NCI-H748 (cell line): ENCODE data around the gene OPCML.

Source experiments
- DNase-seq: peaks from one replicate; lab custom pipeline; 2025; ENCODE audit not compliant: unreplicated experiment; lab: John Stamatoyannopoulos, UW

The OPCML gene

DNA sequence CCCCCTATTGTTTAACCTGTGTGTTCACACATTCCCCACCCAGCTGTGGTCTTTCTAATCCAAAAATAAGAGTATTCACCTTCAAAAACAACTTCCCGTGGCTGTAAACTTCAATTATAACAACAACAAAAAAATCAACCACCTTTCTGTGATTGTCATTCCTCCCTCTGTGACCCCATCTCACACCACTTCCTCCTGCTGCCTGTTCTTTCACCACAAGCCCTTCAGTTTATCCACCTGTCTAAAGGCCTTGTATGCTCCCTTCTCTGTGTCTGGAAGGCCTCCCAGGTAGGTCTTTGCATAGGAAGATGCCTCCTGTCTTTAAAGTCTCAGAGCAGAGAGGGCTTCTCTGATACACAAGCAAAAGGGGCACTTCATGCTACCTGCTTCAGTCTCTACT, 707.7 kb downstream of the OPCML start:
- DNase-seq: no peak

DNA sequence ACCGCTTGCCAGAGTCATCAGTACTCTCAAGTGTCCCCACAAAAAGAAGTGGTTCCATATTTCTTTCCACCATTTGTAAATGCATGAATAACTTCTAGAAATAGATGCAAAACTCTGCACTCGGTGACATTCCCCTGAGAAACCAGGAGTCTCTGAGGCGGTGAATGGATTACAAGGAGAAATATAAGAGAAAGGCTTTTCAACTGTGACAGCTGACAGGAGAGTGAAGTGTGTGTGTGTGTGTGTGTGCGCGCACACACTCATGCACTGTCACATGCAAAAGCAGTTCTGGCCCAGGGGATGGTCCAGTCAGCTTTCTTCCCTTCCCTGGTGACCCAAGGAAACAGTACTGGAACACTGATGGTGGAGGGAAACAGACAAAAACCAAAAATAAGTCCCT, 710.0 kb downstream of the OPCML start:
- no peak for DNase-seq

DNA sequence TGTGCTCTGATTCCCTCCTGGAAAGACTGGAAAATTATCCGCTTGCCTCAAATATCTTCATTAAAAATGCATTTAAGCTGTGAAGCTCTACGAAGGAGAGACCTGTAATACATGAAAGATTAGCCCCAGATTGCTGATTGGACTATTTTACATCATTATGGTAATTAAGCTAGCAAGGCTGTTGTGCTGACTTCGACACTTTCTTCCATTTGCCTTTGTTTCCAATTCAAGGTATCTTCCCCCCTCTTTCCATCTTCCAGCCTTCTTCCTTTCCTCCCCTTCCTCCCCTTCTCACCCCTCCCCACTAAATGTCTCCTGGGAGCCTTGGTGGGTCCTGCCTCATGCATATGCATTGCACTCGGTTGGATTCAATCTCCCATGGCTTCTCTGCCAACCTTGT, 710.8 kb downstream of the OPCML start:
- no peak for DNase-seq

DNA sequence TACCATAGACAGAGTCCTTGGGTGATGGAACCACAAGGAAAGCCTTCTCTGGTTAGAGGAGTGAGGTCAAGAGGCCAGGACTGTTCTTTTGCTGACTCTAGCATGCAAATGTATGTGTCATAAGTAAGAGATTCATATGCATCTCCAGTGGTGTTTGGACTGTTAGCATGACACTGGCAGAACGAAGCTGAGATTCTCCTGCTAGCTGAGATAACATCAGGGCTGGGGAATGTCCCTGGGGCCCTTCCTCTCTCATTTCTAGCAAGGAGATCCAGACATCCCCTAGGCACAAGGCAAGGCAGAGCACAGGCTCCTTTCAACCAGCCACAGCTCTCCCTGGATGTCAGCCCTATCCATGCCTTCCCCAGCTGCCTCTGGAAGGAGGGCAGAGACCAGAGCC, 711.3 kb downstream of the OPCML start:
- DNase-seq: no peak

DNA sequence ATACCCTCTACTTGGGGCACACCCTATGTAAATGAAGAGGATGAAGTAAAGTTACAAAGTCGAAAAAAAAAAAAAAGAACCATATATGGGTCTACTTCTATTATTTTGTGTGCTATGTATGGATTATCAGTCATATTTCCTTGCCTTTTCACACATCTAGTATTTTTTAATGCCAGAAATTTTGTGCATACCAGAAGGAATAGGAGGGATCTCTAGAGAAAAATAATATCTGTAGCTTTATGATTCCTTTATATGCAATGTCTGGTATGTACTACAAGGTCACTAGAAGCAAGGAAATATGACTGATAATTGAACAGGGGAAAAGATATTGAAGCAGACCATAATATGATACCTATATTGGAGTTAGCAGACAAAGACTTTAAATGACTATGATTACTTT, 713.4 kb downstream of the OPCML start:
- DNase-seq: no peak

DNA sequence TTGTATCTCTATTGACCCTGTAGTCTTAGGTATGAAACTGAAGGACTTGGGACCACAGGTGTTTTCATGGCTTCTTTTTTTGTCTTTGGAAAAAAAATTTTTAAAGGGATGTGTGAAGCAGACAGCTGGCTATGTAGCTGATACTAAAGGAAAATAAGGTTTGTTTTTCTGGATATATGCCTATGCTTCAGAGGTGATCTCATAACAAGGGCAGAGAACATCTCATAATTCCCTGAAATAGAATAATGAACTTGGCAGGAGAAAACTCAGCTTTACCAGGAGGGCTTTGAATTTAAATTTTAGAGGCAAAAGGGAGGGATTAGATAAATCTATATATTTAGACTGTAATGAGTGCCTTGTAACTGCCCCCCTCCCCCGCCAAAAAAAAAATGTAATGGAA, 714.9 kb downstream of the OPCML start:
- DNase-seq: no peak

DNA sequence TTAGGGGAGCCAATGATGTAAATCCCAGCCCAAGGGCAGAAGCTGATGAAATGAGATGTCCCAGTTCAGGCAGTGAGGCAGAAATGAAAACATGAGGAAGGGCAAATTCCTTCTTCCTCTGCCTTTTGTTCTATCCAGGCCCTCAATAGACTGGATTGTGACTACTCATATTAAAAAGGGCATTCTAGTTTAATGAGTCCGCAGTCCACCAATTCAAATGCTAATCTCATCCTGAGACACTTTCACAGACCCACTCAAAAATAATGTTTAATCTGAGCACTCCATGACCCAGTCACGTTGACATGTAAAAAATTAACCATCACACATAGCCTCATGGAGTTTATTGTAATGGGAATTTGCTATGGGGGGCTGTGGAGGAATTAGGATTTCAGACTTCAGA, 717.9 kb downstream of the OPCML start:
- DNase-seq: no peak

DNA sequence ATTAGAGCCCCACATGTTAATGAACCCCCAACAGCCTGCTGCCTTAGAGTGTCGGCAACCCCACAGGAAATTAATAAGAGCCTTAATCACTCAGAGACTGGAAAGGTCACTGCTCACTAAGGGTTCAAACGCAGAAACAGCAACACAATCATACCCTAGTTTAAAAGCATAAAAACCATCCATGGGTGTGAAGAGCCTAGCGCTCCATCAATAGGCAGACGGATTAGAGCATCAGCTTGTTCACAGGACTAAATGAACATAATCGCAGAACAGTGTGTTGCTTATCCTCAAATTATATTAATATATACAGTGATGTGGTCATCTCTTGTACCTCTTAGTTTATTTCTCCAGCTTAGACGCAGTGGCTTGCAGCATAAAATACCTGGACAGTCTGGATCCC, 720.7 kb downstream of the OPCML start:
- DNase-seq: no peak

DNA sequence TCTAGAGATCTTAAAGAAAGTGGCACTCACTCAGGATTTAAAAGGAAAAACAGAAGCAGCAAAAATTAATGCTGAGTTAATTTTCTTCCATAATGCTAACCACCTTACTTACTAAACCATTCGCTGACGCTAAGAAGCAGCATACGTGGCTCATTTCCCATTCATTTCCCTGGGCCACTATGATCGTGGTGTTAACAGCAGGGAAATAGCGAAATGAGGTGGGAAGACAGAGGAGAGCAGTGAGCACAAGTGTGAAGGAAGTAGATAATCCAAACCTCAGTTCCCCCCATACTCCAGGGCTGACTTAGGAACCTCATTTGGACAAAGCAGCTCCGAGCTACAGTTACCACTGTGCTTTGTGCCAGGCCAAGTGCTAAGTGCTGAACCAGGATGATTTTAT, 723.2 kb downstream of the OPCML start:
- DNase-seq: no peak

DNA sequence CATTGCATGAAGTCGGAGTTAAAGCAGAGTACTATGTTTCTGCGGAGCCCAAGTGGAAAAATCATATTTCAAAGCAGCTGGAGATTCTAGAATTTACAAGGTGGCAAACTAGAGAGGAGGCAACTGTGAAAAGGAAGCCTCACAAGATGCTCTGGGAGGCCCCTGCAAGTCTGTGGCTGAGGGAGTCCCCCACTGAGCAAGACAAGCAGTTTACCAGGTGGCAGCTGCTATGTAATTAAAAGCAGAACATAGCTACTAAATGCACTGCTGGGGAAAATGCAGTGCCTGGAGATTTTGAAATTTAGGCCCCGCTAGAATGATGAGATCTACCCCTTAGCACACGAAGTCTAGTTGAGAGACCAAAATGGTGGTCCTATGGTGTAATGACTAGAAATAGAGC, 728.0 kb downstream of the OPCML start:
- peak; percentile 24 for DNase-seq

DNA sequence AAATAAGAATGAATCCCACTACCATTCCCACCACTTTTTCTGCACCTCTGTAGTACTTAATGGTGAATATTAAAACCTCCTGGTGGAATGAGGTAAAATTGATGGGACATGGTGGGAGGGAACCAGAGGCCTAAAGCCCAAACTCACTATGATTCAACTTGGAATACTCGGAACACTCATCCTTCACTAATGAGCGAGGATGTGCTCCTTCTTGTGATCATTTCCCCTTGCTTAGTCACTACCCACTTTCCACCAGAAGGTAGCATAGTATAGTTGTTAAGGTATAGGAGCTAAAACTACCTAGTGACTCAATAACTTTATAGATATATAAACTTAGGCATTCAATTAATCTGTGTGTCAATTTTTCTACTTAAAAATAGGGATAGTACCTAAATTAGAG, 728.9 kb downstream of the OPCML start:
- no peak for DNase-seq

DNA sequence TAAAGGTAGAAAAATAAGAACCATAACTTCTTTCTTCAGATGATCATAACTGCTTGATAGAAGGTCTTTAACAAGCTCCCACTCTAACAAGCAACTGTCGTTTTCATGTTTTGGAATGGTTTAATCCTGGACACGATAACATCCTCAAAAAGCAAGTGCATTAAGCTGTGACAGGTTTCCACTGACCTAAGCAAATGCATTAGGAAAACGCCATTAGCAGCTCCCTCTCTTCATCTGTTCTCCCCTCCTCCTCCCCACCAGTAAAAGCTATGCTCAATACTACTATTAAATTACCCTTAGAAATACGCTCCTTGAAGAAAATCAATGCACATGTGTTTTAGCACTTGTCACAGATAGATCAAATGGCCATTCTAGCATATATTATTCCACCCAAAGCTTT, 729.4 kb downstream of the OPCML start:
- no peak for DNase-seq

DNA sequence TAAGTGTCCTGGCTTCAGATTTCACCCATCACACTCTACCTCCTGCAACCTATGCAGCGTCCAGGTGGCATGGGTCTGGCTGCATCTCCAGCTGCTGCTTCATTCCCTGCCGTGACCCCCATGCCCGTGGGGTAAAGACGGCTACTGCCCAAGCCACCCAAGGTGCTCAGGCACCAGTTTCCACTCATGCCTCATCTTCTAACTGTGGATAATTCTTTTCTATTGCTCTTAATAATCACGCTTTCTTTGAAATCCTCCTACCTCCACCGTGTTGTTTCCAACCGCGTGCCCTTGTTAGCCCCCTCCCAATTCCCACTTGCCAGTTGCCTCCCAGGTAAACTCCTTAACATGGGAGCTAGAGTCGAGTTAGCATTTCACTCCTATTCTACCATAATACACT, 738.5 kb downstream of the OPCML start:
- DNase-seq: no peak

DNA sequence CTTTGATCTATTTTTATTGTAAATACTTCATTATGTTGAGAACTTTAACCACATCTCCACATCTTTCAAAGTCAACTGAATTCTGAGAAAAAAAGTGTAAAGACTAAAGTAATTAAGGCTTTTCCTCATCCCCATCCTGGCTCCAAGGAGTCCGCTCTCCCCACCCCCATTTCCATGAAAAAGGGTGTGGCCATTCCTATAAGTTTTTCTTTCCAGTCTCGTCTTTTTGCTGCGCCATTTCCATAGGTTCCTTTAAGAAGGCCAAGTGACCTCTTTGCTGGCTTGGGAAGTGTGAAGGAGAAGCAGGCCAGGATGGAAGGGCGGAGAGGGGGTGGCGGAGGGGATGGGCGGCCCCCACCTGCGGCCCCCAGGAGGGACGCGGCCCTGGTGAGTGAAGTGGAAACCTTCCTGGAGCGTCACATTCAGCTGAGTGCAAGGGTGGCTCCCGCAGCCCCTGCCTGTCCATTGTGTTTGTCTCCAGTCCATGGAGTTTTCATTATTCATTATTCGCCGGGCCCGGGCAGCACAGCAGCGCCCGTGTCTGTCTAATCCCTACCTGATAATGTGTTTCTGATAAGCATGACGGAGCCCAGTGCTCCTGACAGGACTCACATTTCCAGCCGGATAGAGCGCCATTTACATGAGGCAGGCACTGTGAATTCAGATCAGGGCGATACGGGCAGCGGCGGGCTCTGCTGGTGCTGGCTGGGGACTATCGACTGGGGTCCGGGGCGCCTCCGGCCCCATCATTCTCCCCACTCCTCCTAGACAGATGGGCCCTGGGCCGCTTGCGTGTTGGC, 739.8 kb downstream of the OPCML start:
- DNase-seq: no peak

DNA sequence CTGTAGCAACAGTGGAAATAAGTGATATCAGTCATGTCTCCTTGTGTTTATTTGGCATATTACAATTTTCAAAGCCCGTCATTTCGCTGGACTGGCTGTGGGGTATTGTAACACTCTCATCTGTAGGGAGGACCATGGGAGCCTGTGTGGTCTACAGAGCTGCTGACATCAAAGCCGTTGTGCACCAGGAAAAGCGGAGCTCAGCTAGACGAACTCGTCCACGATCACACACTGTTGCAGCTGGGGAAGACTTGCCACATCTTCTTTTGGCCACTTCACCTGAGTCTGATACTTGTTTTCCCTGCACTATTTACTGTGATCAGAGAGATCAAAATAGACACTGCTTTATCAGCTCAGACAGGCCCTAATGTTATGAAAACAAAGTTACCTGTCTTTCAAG, 741.3 kb downstream of the OPCML start:
- DNase-seq: no peak

DNA sequence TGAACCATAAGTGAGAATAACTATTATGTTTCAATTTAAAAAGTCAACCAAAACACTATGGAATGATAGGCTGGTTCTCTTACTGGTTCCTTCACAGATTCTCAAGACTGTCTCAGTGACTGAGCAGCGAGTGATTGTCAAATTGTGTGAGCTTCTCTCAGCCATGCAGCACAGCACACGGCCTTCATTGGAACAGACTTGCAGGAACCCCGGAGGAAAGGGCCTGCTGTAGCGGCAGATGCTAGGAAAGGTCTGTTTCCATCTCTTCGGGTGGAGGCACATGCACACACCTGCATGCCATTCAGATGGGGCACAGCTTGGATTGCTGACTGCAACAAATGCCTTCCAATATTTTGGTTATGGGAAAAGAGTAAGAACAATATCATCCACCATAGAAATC, 741.8 kb downstream of the OPCML start:
- no peak for DNase-seq

DNA sequence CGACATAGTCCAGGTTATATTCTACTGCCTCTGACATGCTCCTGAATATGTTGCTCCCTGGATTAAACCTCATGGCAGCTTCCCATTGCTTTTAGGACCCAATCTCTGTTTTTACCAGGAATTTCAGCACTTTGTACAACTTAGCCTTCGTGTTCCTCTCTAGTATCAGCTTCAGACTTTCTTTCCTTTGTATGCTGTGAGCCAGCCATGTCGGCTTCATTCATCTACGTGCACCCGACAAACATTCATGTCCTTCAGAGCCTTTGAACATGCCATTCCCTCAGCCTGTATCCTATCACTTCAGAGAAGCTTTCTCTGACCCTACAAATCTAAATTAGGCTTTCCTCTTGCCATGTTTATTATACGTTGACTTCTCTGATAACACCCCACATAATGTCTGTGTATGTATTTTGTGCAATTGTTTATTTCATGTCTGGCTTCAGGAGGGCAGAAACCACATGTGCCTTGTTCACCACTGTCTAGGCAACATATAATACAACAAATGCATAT, 743.4 kb downstream of the OPCML start:
- DNase-seq: no peak

DNA sequence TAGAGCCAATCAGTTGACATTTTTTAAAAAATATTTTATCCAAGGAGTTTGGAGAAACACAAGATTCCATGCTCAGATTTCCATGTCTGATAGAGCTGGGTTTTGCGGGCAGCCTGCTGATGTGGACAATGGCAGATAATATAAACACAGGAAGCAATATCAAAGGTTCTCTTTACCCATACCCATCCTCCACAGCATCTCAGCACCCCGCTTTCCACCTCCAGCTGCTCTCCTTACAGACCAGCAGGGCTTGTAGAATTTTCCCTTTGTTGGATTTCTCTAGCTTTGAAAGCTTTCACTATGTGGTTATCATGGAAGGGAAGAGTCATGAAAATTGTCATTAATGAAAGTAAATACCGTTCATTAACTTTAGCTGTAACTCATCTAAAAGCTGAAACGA, 746.4 kb downstream of the OPCML start:
- DNase-seq: peak; percentile 56

DNA sequence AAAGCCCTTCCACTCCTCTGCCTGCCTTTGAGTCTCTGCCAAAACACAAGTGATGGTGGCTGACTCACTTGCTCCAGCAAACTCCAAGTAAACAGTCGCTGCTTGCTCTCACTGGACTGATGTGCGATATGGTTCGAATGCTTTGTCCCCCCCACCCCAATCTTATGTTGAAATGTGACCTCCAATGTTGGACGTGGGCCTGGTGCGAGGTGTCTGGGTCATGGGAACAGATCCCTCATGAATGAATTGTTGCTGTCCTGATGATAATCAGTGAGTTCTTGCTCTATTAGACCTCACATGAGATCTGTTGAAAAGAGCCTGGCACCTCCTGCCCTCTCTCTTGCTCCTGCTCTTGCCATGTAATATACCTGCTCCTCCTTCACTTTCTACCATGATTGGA, 747.9 kb downstream of the OPCML start:
- no peak for DNase-seq

DNA sequence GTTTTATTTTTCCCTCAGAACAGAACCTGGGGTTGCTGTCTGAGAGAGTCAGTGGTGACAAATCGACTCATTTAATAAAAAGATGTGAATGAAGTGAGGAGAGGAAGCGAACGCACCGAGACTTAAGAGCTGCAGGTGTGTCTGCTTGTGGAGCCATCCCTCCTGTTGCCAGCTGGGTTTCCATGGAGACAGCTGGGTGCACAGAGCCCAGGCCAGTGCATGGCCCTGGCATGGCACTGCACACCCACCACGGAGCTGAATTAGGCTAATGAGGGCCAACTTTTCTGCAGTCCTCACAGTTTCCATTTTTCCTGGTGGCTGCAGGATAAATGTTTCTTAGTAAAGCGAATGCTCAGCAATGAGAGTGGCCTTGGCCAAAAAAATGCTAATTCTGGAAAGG, 750.2 kb downstream of the OPCML start:
- DNase-seq: peak; percentile 84

DNA sequence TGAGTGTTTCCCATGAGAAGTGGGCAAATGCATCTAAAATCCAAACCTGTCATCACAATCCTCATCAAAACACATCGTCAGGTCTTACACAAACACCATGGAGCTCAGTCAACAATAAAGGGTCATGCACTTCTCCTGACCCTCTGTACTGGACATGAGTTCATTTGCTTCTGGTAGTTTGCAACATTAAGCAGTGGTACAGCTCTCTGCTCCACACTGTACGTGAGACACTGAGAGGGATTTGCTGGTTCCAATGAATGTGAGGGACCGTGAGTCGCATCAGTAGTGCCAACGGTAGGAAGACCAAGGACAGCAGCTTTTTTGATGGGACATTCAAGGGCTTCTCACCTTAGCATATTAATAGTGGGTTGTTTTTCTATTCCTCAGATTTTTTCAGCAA, 752.3 kb downstream of the OPCML start:
- DNase-seq: no peak

DNA sequence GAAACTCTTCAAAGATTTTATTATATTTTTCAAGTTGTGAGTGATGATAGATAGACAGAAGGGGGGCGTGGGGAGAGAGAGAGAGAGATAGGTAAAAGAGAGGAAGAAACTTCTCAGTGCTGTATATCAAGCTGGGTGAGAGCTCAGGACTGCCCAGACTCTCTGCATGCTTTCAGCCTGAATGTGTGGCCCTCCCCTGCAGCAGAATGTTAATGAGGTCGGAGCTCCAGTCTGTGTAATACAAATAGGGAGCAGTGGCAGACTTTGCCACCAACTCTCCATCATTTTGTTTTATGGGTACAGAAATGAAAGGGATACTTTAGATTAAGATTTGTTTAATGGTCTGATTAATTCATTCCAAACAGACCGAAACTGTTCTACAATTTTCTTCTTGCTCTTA, 752.8 kb downstream of the OPCML start:
- DNase-seq: no peak
